NCI-H1105 treated with DMSO at 0.1 percent for 48 hours (cell line): ENCODE data around the gene TGM2.

ENCODE experiments used
- DNase-seq: peaks from one replicate; lab custom pipeline; 2025; lab: John Stamatoyannopoulos, UW

TGM2 gene

GRCh38 chr20:38144974-38145728 lies 19.9 kb downstream of the TGM2 start:
- no peak for DNase-seq

- no peak for DNase-seq
These were observed 20.5 kb downstream of the TGM2 start for GRCh38 chr20:38144598-38144973.

GRCh38 chr20:38143646-38144554 lies 21.2 kb downstream of the TGM2 start:
- no peak for DNase-seq

GRCh38 chr20:38143238-38143645 lies 21.8 kb downstream of the TGM2 start:
- DNase-seq: no peak

- no peak for DNase-seq
These were observed 23.1 kb downstream of the TGM2 start for GRCh38 chr20:38141889-38142494.

- DNase-seq: no peak
These were observed 23.7 kb downstream of the TGM2 start for GRCh38 chr20:38141204-38141888.

- no peak for DNase-seq
These were observed 24.9 kb downstream of the TGM2 start for GRCh38 chr20:38139977-38140753.

- DNase-seq: no peak
These were observed 25.7 kb downstream of the TGM2 start for GRCh38 chr20:38139156-38139912.

GRCh38 chr20:38138086-38138778 lies 26.8 kb downstream of the TGM2 start:
- DNase-seq: no peak

GRCh38 chr20:38137441-38138037 lies 27.5 kb downstream of the TGM2 start:
- DNase-seq: no peak

GRCh38 chr20:38136421-38137245 lies 28.4 kb downstream of the TGM2 start:
- DNase-seq: no peak

GRCh38 chr20:38135651-38136420 lies 29.2 kb downstream of the TGM2 start:
- DNase-seq: no peak

- no peak for DNase-seq
These were observed 29.8 kb downstream of the TGM2 start for GRCh38 chr20:38135271-38135650.

GRCh38 chr20:38134427-38135270 lies 30.4 kb downstream of the TGM2 start:
- DNase-seq: no peak

- no peak for DNase-seq
These were observed 31.2 kb downstream of the TGM2 start for GRCh38 chr20:38133680-38134426.

- DNase-seq: no peak
These were observed 32.1 kb downstream of the TGM2 start for GRCh38 chr20:38132910-38133501.
